Lower leg skin (tissue), 3 donors: Measurements from ENCODE around the gene ATRX.

Source experiments
- CTCF ChIP-seq, 3 donors: fragments of 450-650 bp; IDR thresholded peaks; one replicate each; pipeline ENCODE4 v1.5.1; 2016; ENCODE audit warnings: antibody characterized with exemption in 3 of 3, mild to moderate bottlenecking in 3 of 3, moderate library complexity in 2 of 3
- POLR2A ChIP-seq, 2 donors: fragments of 450-650 bp; IDR thresholded peaks; one replicate each; pipeline ENCODE4 v1.6.1; 2016 to 2017; ENCODE audit warnings: antibody characterized with exemption in 2 of 2, mild to moderate bottlenecking in 1 of 2, moderate library complexity in 1 of 2

GRCh38 chrX:77719388-77719787, 66.6 kb downstream of the ATRX start:
- TF ChIP-seq POLR2A (IDR thresholded peaks at IDR 0.05) (no peak), CTCF (IDR thresholded peaks at IDR 0.05) (no peak)
